NCI-H510A treated with DMSO at 0.1 percent for 48 hours (cell line): ENCODE data around the gene ITCH.
A peak's percentile ranks its signal among the peaks of the same experiment; 100 is the strongest.
"Not testable (repeated sequence)": the region's sequence is repeated elsewhere in the genome, so short reads cannot be mapped to it uniquely, and the experiment has no call there.

ENCODE experiments used
- DNase-seq: peaks from one replicate; lab custom pipeline; 2025; lab: John Stamatoyannopoulos, UW

The ITCH gene

GRCh38 chr20:34344238-34344637 lies 18.8 kb upstream of the ITCH start:
- DNase-seq = no peak

DNA sequence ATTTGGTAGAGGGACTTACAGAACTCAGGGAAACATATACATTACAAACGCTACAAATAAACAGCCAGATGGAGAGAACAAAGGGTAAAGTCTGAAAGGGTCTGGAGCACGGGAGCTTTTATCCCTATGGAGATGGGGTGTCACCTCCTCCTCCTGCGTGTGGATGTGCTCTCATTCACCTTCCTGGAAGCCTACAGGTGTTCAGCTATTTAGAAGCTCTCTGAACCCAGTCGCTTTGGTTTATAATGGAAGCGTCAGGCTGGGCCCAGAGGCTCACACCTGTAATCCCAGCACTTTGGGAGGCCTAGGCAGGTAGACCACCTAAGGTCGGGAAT lies 17.7 kb upstream of the ITCH start:
- no peak for DNase-seq

- not testable (repeated sequence) for DNase-seq
Measured at GRCh38 chr20:34345839-34346532, 17.1 kb upstream of the ITCH start.

GRCh38 chr20:34346533-34346865 lies 16.6 kb upstream of the ITCH start:
- not testable (repeated sequence) for DNase-seq

- DNase-seq = no peak
Measured at GRCh38 chr20:34347571-34347970, 15.5 kb upstream of the ITCH start.

- DNase-seq = no peak
Measured at GRCh38 chr20:34350095-34350494, 13.0 kb upstream of the ITCH start.

DNA sequence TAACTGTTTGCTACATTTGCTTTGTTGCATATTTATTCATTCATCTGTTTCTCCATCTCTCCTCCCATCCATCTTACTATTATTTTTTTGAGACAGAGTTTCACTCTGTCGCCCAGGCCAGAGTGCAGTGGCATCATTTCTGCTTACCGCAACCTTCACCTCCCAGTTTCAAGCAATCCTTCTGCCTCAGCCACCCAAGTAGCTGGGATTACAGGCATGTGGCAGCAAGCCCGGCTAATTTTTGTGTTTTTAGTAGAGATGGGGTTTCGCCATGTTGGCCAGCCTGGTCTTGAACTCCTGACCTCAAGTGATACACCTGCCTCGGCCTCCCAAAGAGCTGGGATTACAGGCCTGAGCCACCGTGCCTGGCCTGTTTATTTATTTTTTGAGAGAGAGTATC lies 9.6 kb upstream of the ITCH start:
- not testable (repeated sequence) for DNase-seq

- no peak for DNase-seq
Measured at GRCh38 chr20:34355427-34355826, 7.6 kb upstream of the ITCH start.

DNA sequence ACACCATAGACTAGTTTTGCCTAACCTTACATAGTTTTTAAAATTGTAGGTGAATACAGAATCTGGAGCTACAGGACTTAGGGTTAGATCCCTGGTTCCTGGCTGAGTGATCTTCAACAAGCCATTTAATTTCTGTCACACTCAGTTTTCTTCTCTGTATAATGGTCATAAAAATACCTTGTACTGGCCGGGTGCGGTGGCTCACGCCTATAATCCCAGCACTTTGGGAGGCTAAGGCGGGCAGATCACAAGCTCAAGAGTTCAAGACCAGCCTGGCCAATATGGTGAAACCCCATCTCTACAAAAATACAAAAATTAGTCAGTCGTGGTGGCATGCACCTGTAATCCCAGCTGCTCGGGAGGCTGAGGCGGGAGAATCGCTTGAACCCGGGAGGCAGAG lies 3.3 kb upstream of the ITCH start:
- DNase-seq = not testable (repeated sequence)

DNA sequence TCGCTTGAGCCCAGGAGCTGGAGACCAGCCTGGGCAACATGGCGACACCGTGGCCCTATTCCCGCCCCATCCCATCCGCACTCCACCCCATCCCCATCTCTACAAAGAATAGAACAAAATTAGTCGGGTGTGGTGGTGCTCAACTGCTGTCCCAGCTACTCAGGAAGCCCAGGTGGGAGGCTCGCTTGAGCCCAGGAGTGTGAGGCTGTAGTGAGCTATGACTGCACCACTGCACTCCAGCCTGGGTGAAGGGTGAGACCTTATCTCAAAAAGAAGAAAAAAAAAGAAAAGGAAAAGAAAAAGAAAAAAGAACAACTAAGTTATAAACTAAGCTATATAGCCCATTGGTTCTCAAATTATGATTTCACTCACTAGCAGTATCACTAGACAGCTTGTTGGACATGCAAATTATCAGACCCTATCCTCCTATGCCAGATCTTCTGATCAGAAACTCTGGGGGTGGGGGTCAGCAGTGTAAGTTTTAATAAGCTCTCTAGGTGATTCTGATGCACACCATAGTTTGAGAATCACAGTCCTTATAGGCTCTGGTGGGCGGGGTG lies 491 bp upstream of the ITCH start:
- no peak for DNase-seq

DNA sequence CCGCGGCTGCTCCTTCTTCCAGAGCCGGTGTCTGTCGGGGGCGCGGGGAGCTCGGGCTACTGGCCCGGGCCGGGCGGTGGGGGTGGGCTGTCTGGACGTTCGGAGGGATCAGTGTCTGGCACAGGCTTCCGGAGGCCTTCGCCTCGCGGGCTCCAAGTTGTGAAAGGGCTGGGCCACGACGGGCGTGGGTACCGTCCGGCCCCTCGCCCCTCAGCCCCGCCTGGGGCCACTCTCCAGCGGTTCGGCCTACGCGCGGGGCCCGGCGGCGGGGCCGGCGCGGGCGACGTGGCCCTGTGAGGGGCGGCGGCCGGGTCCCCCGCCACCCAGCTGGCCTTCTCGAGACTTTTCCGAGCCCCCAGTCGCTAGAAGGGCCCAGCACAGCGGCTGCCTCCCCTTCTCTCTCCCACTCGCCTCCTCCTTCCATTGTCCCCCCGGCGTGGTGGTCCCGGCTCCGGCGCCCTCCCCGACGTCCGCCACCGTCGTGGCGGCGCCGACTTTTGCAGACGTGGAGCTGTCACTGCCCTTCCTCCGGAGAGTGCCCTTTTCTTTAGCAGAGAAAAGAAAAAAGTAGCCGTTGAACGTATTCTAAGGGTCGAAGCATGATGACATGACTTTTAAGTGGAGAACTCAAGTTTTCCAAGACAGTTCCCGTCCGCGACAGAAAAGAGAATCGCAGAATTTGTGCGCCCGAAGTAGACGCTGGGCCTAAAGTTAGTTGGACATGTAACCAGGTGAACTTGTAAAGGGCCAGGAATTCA lies 571 bp downstream of the ITCH start:
- no peak for DNase-seq

DNA sequence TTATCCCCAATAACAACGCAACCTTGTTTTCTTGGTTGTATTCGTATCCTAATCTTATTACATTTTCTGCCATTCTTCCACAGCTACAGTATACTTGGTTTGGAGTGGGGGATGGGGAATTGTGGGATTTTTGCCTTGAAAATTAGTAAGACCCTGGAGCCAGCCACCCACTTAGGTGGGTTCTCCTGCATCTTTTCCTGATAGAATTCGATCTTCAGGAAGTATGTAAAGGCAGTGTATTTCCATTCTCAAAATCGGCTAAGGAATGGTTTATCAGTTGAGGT lies 1.1 kb downstream of the ITCH start:
- no peak for DNase-seq

DNA sequence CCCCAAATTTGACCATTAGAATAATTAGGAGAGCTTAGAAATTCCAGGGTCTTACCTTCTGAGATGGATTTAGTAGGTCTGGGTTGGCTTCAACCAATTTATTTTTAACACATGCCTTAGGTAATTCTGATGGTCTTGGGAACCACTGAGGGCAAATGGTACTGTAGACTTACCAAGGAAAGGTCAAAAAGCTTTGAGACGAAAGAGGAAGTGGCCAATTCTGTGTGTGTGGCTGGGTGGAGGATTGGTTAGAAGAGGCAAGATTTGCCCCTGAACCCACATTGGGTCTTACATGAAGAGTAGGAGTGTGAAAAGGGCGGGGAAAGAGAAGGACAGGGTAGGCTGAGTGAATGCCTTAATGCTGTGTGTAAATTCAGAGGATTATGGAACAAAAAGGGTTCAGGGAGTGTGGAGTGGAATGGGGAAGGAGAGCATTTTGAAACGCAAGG lies 2.7 kb downstream of the ITCH start:
- DNase-seq = no peak

GRCh38 chr20:34367155-34367554 lies 4.1 kb downstream of the ITCH start:
- DNase-seq = no peak

DNA sequence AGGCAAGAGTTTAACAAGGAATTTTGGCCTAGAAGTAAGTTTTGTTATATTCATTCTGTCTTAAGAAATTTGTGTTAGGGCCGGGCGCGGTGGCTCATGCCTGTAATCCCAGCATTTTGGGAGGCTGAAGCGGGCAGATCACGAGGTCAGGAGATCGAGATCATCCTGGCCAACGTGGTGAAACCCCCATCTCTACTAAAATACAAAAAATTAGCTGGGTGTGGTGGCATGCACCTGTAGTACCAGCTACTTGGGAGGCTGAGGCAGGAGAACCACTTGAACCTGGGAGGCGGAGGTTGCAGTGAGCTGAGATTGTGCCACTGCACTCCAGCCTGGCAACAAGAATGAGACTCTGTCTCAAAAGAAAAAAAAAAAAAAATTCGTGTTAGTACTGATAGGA lies 4.8 kb downstream of the ITCH start:
- not testable (repeated sequence) for DNase-seq

- no peak for DNase-seq
Measured at GRCh38 chr20:34368547-34368946, 5.5 kb downstream of the ITCH start.

GRCh38 chr20:34369265-34369664 lies 6.2 kb downstream of the ITCH start:
- DNase-seq = no peak

- no peak for DNase-seq
Measured at GRCh38 chr20:34370062-34370461, 7.0 kb downstream of the ITCH start.

- DNase-seq = no peak
Measured at GRCh38 chr20:34373445-34373844, 10.4 kb downstream of the ITCH start.

- DNase-seq = no peak
Measured at GRCh38 chr20:34374209-34374760, 11.2 kb downstream of the ITCH start.

GRCh38 chr20:34375977-34376430 lies 12.9 kb downstream of the ITCH start:
- peak; percentile 65 for DNase-seq

GRCh38 chr20:34377072-34377847 lies 14.2 kb downstream of the ITCH start:
- no peak for DNase-seq

DNA sequence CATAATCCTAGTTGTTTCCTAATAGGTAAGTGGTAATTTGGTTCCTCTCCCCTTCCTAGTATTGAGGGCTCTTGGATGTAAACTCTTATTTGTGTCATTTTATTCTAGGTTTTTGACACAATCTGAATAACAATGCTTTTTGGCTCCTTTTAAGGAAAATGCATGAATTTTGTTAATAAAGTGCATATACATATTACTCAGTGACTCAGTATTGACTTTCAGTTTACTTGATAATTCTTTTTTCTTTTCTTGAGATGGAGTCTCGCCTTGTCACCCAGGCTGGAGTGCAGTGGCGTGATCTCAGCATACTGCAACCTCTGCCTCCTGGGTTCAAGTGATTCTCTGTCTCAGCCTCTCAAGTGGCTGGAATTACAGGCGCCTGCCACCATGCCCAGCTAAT lies 19.1 kb downstream of the ITCH start:
- DNase-seq = no peak
